ENCODE measurements around the gene COL19A1.

- TF ChIP-seq POLR2A (IDR thresholded peaks at IDR 0.05) (no peak), CTCF (IDR thresholded peaks at IDR 0.05) (no peak)
These were observed 275.7 kb downstream of the COL19A1 start for GRCh38 chr6:70142034-70142433.
